ENCODE measurements around the gene RPS6KB2.
A peak's percentile ranks its signal among the peaks of the same experiment; 100 is the strongest.
"Not testable (repeated sequence)": the region's sequence is repeated elsewhere in the genome, so short reads cannot be mapped to it uniquely, and the experiment has no call there.

RPS6KB2 gene

DNA sequence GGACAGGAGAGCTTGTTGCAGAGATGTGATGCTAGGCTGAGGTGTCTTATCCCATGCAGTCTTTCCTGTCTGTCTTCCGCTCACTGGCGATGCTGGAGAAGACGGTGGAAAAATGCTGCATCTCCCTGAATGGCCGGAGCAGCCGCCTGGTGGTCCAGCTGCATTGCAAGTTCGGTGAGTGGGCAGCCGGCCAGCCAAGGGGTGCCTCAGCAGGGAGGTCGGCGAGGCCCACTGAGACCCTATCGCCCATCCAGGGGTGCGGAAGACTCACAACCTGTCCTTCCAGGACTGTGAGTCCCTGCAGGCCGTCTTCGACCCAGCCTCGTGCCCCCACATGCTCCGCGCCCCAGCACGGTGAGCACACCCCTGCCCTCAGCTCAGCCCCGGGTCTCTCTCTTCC lies 34.9 kb upstream of the RPS6KB2 start:
- peaks cover 64% of the 10 kb centered on the region for H3K36me3 Mint-ChIP-seq (ENCODE audit: low read depth)
- DNase-seq = no peak
- H3K9me3 Mint-ChIP-seq = no peaks in the 10 kb centered on the region
- peak overlapping the region; percentile 95 for H3K4me3 Mint-ChIP-seq
- H3K27me3 Mint-ChIP-seq = no peaks in the 10 kb centered on the region
- H3K4me1 Mint-ChIP-seq (ENCODE audit: low read depth) = peaks cover 56% of the 10 kb centered on the region
- peak overlapping the region; percentile 49 for H3K27ac Mint-ChIP-seq

DNA sequence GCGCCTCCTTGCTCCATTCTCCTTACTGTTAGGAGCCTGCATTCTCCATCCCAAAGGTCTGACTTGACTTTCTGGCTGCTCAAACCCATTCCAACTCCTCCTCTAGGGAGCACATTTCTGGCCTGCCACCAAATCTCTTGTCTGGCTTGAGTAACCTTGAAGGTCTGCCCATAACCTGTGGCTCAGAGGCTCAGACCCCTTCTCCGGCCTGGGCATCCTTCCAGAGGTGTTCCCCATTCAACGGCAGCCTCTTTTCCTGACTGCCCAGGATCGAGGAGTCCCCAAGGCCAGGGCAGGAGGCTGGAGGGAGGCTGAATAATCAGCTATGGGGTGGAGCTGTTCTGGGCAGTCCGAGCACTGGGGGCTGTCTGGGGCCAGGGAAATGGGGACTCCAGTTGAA lies 34.3 kb upstream of the RPS6KB2 start:
- H3K9me3 Mint-ChIP-seq = no peaks in the 10 kb centered on the region
- H3K27ac Mint-ChIP-seq = peak overlapping the region; percentile 49
- no peaks in the 10 kb centered on the region for H3K27me3 Mint-ChIP-seq
- peaks cover 69% of the 10 kb centered on the region for H3K36me3 Mint-ChIP-seq (ENCODE audit: low read depth)
- H3K4me3 Mint-ChIP-seq = peak overlapping the region; percentile 95
- peaks cover 58% of the 10 kb centered on the region for H3K4me1 Mint-ChIP-seq (ENCODE audit: low read depth)
- DNase-seq = no peak

- no peak for DNase-seq
- H3K27me3 Mint-ChIP-seq = no peaks in the 10 kb centered on the region
- peaks cover 86% of the 10 kb centered on the region for H3K36me3 Mint-ChIP-seq (ENCODE audit: low read depth)
- peaks cover 63% of the 10 kb centered on the region for H3K4me1 Mint-ChIP-seq (ENCODE audit: low read depth)
- H3K9me3 Mint-ChIP-seq = no peaks in the 10 kb centered on the region
- no peak overlapping the region for H3K4me3 Mint-ChIP-seq
- peak overlapping the region; percentile 81 for H3K27ac Mint-ChIP-seq
Observed at GRCh38 chr11:67395555-67396258, 32.6 kb upstream of the RPS6KB2 start.

DNA sequence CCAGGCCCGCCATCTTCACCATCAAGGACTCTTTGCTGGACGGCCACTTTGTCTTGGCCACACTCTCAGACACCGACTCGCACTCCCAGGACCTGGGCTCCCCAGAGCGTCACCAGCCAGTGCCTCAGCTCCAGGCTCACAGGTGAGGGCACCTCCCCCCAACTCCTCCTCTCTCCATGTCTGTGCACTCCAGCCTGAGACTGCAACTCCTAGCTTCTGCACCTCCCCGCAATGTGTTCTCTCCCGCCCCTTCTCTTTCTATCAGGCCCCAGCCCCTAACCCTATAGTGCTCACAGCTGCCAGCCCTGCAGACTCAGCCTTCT lies 32.1 kb upstream of the RPS6KB2 start:
- Mint-ChIP-seq H3K4me1 (ENCODE audit: low read depth) (peaks cover 58% of the 10 kb centered on the region), H3K4me3 (no peak overlapping the region), H3K27ac (peak overlapping the region; percentile 81), H3K36me3 (ENCODE audit: low read depth) (peaks cover 89% of the 10 kb centered on the region), H3K9me3 (no peaks in the 10 kb centered on the region), H3K27me3 (no peaks in the 10 kb centered on the region)
- no peak for DNase-seq

GRCh38 chr11:67396587-67397389 lies 31.5 kb upstream of the RPS6KB2 start:
- Mint-ChIP-seq H3K4me1 (ENCODE audit: low read depth) (peaks cover 56% of the 10 kb centered on the region), H3K36me3 (ENCODE audit: low read depth) (peaks cover 86% of the 10 kb centered on the region), H3K27ac (peak overlapping the region; percentile 94), H3K4me3 (peak overlapping the region; percentile 47), H3K9me3 (no peaks in the 10 kb centered on the region), H3K27me3 (no peaks in the 10 kb centered on the region)
- DNase-seq = peak; percentile 32

GRCh38 chr11:67397536-67397935 lies 30.8 kb upstream of the RPS6KB2 start:
- Mint-ChIP-seq H3K27ac (peak overlapping the region; percentile 94), H3K4me1 (ENCODE audit: low read depth) (peaks cover 59% of the 10 kb centered on the region), H3K36me3 (ENCODE audit: low read depth) (peaks cover 82% of the 10 kb centered on the region), H3K27me3 (no peaks in the 10 kb centered on the region), H3K9me3 (no peaks in the 10 kb centered on the region), H3K4me3 (no peak overlapping the region)
- DNase-seq = peak; percentile 30

GRCh38 chr11:67397986-67398660 lies 30.2 kb upstream of the RPS6KB2 start:
- no peaks in the 10 kb centered on the region for H3K9me3 Mint-ChIP-seq
- H3K4me3 Mint-ChIP-seq = no peak overlapping the region
- DNase-seq = no peak
- H3K36me3 Mint-ChIP-seq (ENCODE audit: low read depth) = peaks cover 79% of the 10 kb centered on the region
- H3K4me1 Mint-ChIP-seq (ENCODE audit: low read depth) = peaks cover 58% of the 10 kb centered on the region
- H3K27me3 Mint-ChIP-seq = no peaks in the 10 kb centered on the region
- H3K27ac Mint-ChIP-seq = peak overlapping the region; percentile 94

DNA sequence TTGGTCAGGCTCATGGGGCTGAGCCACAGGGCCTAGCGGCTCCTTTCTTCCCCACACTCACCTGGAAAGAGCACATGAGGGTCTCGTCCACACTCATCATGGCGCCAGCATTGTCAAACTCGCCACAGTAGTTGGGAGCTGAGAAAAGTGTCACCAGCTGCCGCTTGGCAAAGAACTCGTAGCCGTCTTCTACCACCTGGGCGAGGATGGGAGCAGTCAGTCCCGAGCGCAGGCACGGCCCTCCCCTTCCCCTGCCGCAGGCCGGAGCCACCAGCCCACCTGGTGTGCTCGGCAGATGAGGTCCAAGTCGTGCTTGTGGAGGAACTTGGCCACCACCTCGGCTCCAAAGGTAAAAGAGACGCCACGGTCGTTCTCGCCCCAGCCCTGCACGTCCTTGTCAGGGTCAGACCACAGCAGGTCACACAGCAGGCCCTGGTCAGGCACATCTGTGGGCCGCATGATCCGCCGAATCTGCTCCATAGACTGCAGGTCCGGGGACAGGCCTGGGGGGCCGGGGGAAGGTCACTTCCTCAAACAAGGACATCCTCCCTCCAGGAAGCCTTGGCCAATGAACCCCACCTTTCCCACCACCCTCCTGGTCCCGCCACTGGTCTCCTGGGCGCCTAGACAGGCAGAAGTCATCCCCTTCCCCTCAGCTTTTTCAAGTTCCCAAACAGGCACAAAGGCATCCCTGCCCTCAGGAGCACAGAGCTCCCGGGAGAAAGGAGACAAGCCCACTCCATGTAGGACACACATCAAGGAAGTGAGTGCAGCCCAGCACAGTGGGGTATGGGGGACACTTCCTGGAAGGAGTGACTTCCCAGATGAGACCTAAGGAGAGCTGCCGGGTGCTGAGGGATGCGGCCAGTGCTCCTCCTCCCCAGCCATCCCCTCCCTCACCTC lies 29.4 kb upstream of the RPS6KB2 start:
- DNase-seq = peak; percentile 32
- H3K27me3 Mint-ChIP-seq = no peaks in the 10 kb centered on the region
- peak overlapping the region; percentile 87 for H3K4me3 Mint-ChIP-seq
- H3K9me3 Mint-ChIP-seq = no peaks in the 10 kb centered on the region
- H3K4me1 Mint-ChIP-seq (ENCODE audit: low read depth) = peaks cover 56% of the 10 kb centered on the region
- peaks cover 74% of the 10 kb centered on the region for H3K36me3 Mint-ChIP-seq (ENCODE audit: low read depth)
- peak overlapping the region; percentile 94 for H3K27ac Mint-ChIP-seq

GRCh38 chr11:67400251-67400941 lies 27.9 kb upstream of the RPS6KB2 start:
- Mint-ChIP-seq H3K27ac (peak overlapping the region; percentile 89), H3K4me1 (ENCODE audit: low read depth) (peaks cover 65% of the 10 kb centered on the region), H3K4me3 (peak overlapping the region; percentile 87), H3K27me3 (no peaks in the 10 kb centered on the region), H3K36me3 (ENCODE audit: low read depth) (peaks cover 74% of the 10 kb centered on the region), H3K9me3 (no peaks in the 10 kb centered on the region)
- DNase-seq = peak; percentile 50

- Mint-ChIP-seq H3K27ac (peak overlapping the region; percentile 89), H3K4me1 (ENCODE audit: low read depth) (peaks cover 69% of the 10 kb centered on the region), H3K4me3 (peak overlapping the region; percentile 87), H3K36me3 (ENCODE audit: low read depth) (peaks cover 74% of the 10 kb centered on the region), H3K27me3 (no peaks in the 10 kb centered on the region), H3K9me3 (no peaks in the 10 kb centered on the region)
- no peak for DNase-seq
Observed at GRCh38 chr11:67400942-67401494, 27.3 kb upstream of the RPS6KB2 start.

GRCh38 chr11:67401495-67402191 lies 26.7 kb upstream of the RPS6KB2 start, which contains the start of gene PPP1CA:
TSS of gene PPP1CA (minus strand) at chr11:67401858. CDS start at chr11:67401782, 76 bp downstream.
- H3K27me3 Mint-ChIP-seq = no peaks in the 10 kb centered on the region
- peak within 1 kb of the TSS; percentile 94 for H3K27ac Mint-ChIP-seq
- peaks cover 74% of the 10 kb centered on the region for H3K36me3 Mint-ChIP-seq (ENCODE audit: low read depth)

GRCh38 chr11:67402192-67402839 lies 26.0 kb upstream of the RPS6KB2 start:
- Mint-ChIP-seq H3K27ac (peak overlapping the region; percentile 94), H3K4me3 (peak overlapping the region; percentile 89), H3K36me3 (ENCODE audit: low read depth) (peaks cover 75% of the 10 kb centered on the region), H3K4me1 (ENCODE audit: low read depth) (peaks cover 73% of the 10 kb centered on the region)
- not testable (repeated sequence) for H3K27me3 Mint-ChIP-seq, DNase-seq, H3K9me3 Mint-ChIP-seq

More at GRCh38 chr11:67401495-67402191, 26.7 kb upstream of the RPS6KB2 start, which contains the start of gene PPP1CA:
- no peaks in the 10 kb centered on the region for H3K9me3 Mint-ChIP-seq
- peaks cover 72% of the 10 kb centered on the region for H3K4me1 Mint-ChIP-seq (ENCODE audit: low read depth)
- peak within 1 kb of the TSS; percentile 89 for H3K4me3 Mint-ChIP-seq
- peak; percentile 96 for DNase-seq
